GM12878 (cell line): Measurements from ENCODE around the gene DCBLD1. TPM values are rescaled to one million over a fixed set of nuclear protein-coding genes. Genes with fewer than 3 reads are reported as not detected.

Experiments
- ATAC-seq: fragments of 200-7000 bp; cut with Tn5 transposase; 3 replicates; pipeline ENCODE4 v1.9.1; 2020; ENCODE audit warnings: mild to moderate bottlenecking, moderate library complexity
- BruUV-seq: library from RNA; stranded (reverse); fragments of 400-500 nt; replicated peaks from 2 replicates; lab custom pipeline; 2021; lab: Mats Ljungman, UMichigan
- CTCF ChIA-PET: fragments of 300-600 bp; sonication (Branson Sonifier 250); formaldehyde crosslinking; extraction: SDS; loops from one replicate; lab custom pipeline; 2021; ENCODE audit warnings: inconsistent platforms; lab: Yijun Ruan, JAX
- POLR2A ChIA-PET: fragments of 350-600 bp; formaldehyde crosslinking; extraction: SDS; loops from one replicate; lab custom pipeline; 2021; ENCODE audit warnings: inconsistent platforms; lab: Charles Lee
- RAD21 ChIA-PET: fragments of 300-600 bp; sonication (Branson Sonifier 250); formaldehyde crosslinking; loops from one replicate; lab custom pipeline; 2023; ENCODE audit warnings: antibody characterized with exemption; ENCODE audit not compliant: unreplicated experiment; lab: Charles Lee
- SMC1A ChIA-PET: fragments of 300-600 bp; sonication (Branson Sonifier 250); formaldehyde crosslinking; loops from one replicate; lab custom pipeline; 2023; ENCODE audit not compliant: unreplicated experiment, uncharacterized antibody; lab: Charles Lee
- DNase-seq: peaks from one replicate; pipeline ENCODE4 v3.0.0-alpha.2; 2011; ENCODE audit warnings: low read depth, low spot score
- FAIRE-seq: peaks from 3 replicates; lab custom pipeline; 2011; peaks lifted over from hg19 to GRCh38; lab: Jason Lieb, UNC
- H2AFZ ChIP-seq: 2 replicates; pipeline ENCODE4 v1.6.0; 2011; ENCODE audit warnings: low read depth, low read length, control low read depth; ENCODE audit not compliant: control insufficient read depth
- H3K27ac ChIP-seq: 2 replicates; pipeline ENCODE4 v1.5.1; 2011; ENCODE audit warnings: control low read depth; ENCODE audit not compliant: control insufficient read depth, insufficient read depth
- H3K27me3 ChIP-seq, 2 experiments: replicated peaks in 1 of 2; 2 replicates each; pipeline versions ENCODE4 v1.6.0 to v1.6.1; 2011; ENCODE audit warnings: low read length in 1 of 2; ENCODE audit not compliant: control insufficient read depth in 2 of 2, insufficient read depth in 2 of 2
- H3K36me3 ChIP-seq, 2 experiments: 2 replicates each; pipeline ENCODE4 v1.5.1; 2011; ENCODE audit warnings: low read length in 1 of 2; ENCODE audit not compliant: control insufficient read depth in 2 of 2, insufficient read depth in 2 of 2
- H3K4me1 ChIP-seq: 2 replicates; pipeline ENCODE4 v1.6.1; 2011; ENCODE audit warnings: mild to moderate bottlenecking, low read length, moderate library complexity, mixed read lengths; ENCODE audit not compliant: control insufficient read depth, insufficient read depth
- H3K4me2 ChIP-seq: 2 replicates; pipeline ENCODE4 v1.6.0; 2011; ENCODE audit warnings: control low read depth; ENCODE audit not compliant: control insufficient read depth, insufficient read depth
- H3K4me3 ChIP-seq: fragments of 200-600 bp; sonication (generic); 2 replicates; pipeline ENCODE4 v1.5.1; 2016
- H3K79me2 ChIP-seq: 2 replicates; pipeline ENCODE4 v1.6.0; 2011; ENCODE audit warnings: low read length; ENCODE audit not compliant: control insufficient read depth, insufficient read depth
- H3K9ac ChIP-seq: 2 replicates; pipeline ENCODE4 v1.8.0; 2011; ENCODE audit warnings: low read length, control low read depth, mixed read lengths; ENCODE audit not compliant: control insufficient read depth, insufficient read depth
- H3K9me3 ChIP-seq: replicated peaks from 3 replicates; pipeline ENCODE4 v1.5.1; 2011; ENCODE audit warnings: mild to moderate bottlenecking, low read length; ENCODE audit not compliant: control insufficient read depth, insufficient read depth
- H4K20me1 ChIP-seq: 2 replicates; pipeline ENCODE4 v1.6.0; 2011; ENCODE audit not compliant: control insufficient read depth, insufficient read depth
- BACH1 ChIP-seq: fragments of 450-650 bp; IDR thresholded peaks from 2 replicates; pipeline ENCODE4 v1.6.1; 2017; ENCODE audit warnings: mild to moderate bottlenecking, borderline replicate concordance
- PAX8 ChIP-seq: fragments of 450-650 bp; IDR thresholded peaks from 2 replicates; pipeline ENCODE4 v1.6.1; 2017; ENCODE audit warnings: mild to moderate bottlenecking, moderate library complexity
- POLR2AphosphoS5 ChIP-seq: IDR thresholded peaks from 2 replicates; pipeline ENCODE4 v1.6.1; 2011; ENCODE audit warnings: mild to moderate bottlenecking, low read length, inconsistent platforms
- RAD51 ChIP-seq: fragments of 450-650 bp; IDR thresholded peaks from 2 replicates; pipeline ENCODE4 v1.6.1; 2016; ENCODE audit warnings: moderate library complexity, mild to moderate bottlenecking, inconsistent platforms
- SREBF1 ChIP-seq: IDR thresholded peaks from 2 replicates; pipeline ENCODE4 v1.6.1; 2012; ENCODE audit warnings: mild to moderate bottlenecking, low read length
- STAT1 ChIP-seq: fragments of 450-650 bp; conservative IDR thresholded peaks from 2 replicates; pipeline ENCODE4 v1.6.1; 2014; ENCODE audit warnings: antibody characterized with exemption, mild to moderate bottlenecking
- TAF1 ChIP-seq: IDR thresholded peaks from 2 replicates; pipeline ENCODE4 v1.6.1; 2011; ENCODE audit warnings: mild to moderate bottlenecking, low read depth, low read length, borderline replicate concordance
- YBX1 ChIP-seq: fragments of 450-650 bp; IDR thresholded peaks from 2 replicates; pipeline ENCODE4 v1.6.1; 2016; ENCODE audit warnings: antibody characterized with exemption
- ZNF687 ChIP-seq: fragments of 450-650 bp; IDR thresholded peaks from 2 replicates; pipeline ENCODE4 v1.6.1; 2017; ENCODE audit warnings: mild to moderate bottlenecking, moderate library complexity
- ZZZ3 ChIP-seq: IDR thresholded peaks from 2 replicates; pipeline ENCODE4 v1.6.1; 2011; ENCODE audit warnings: low read depth; ENCODE audit not compliant: control insufficient read depth, insufficient read length
- WGBS: methylation state at CpG from one replicate; pipeline ENCODE4 v1.1.6; 2016; ENCODE audit warnings: low lambda C conversion rate; ENCODE audit not compliant: insufficient replicate concordance, insufficient coverage; ENCODE audit errors: missing lambda C conversion rate; 5-methylcytosine and 5-hydroxymethylcytosine counted together
- in situ Hi-C: fragments of 300-500 bp; cut with MboI; formaldehyde crosslinking; loops from 9 replicates; pipeline ENCODE4 v1.14.3; 2018; ENCODE audit warnings: mixed read lengths
- intact Hi-C: fragments of 100-400 bp; cut with micrococcal nuclease; formaldehyde crosslinking; loops from one replicate; pipeline ENCODE4 v1.14.2; 2022; ENCODE audit not compliant: unreplicated experiment
- polyA plus RNA-seq, 11 experiments: library from polyadenylated mRNA; depleted of rRNA in 4 of 11; unstranded in 6 of 11; stranded (reverse) in 5 of 11; fragments of >200 nt; fragmentation: Nextera tagmentation in 4 of 11; fragmentation: Illumina TruSeq in 1 of 11; extraction: Ambion mirVana in 4 of 11; extraction: Trizol in 1 of 11; gene quantifications; 1 replicate in 1 of 11; 2 replicates in 10 of 11; pipeline versions ENCODE4 v1.2.1 to v1.2.3, GENCODE V29; 2011 to 2016; ENCODE audit warnings: inconsistent platforms in 2 of 11, missing spikeins in 2 of 11, low read depth in 1 of 11
- total RNA-seq, 4 experiments: library from RNA; depleted of rRNA in 3 of 4; stranded (reverse); fragments of >200 nt in 3 of 4; fragmentation: Illumina TruSeq in 1 of 4; extraction: Trizol in 1 of 4; gene quantifications; 2 replicates each; pipeline versions ENCODE4 v1.2.1 to v1.2.3, GENCODE V29; 2013 to 2021
- TF ChIP-seq, protein P1 (sequence below): fragments of 450-650 bp; IDR thresholded peaks from 2 replicates; pipeline ENCODE4 v1.6.1; 2017; ENCODE audit warnings: borderline replicate concordance

The DCBLD1 gene
- total and polyA plus RNA-seq, 10 of the 15 experiments (the other 5 are each of a cell fraction or from before 2014, with no cell fraction given), result 0.92 to 9.2 (median 8.3) TPM

GRCh38 chr6:117557951-117558350, 75.5 kb downstream of the DCBLD1 start:
- no peaks in the 10 kb centered on the region for H3K4me1 ChIP-seq
- peaks cover 1 to 5% of the 10 kb centered on the region in 2 experiments; a peak in 2 of 4 replicates for H3K36me3 ChIP-seq
- in situ Hi-C loops, result loop anchor here (10.0 kb wide), 1 partner anchor 203 kb away; no protein-coding TSS in a partner anchor
- no peaks in the 10 kb centered on the region for H3K79me2 ChIP-seq
- no peaks in the 10 kb centered on the region for H3K9me3 ChIP-seq
- TF ChIP-seq PAX8 (no peak), BACH1 (no peak), STAT1 (no peak), YBX1 (no peak), ZNF687 (no peak), SREBF1 (no peak), RAD51 (no peak), ZZZ3 (no peak), POLR2AphosphoS5 (no peak), TAF1 (no peak)
- TF ChIP-seq, protein P1, sequence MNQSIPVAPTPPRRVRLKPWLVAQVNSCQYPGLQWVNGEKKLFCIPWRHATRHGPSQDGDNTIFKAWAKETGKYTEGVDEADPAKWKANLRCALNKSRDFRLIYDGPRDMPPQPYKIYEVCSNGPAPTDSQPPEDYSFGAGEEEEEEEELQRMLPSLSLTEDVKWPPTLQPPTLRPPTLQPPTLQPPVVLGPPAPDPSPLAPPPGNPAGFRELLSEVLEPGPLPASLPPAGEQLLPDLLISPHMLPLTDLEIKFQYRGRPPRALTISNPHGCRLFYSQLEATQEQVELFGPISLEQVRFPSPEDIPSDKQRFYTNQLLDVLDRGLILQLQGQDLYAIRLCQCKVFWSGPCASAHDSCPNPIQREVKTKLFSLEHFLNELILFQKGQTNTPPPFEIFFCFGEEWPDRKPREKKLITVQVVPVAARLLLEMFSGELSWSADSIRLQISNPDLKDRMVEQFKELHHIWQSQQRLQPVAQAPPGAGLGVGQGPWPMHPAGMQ, result no peak
- no TSS peak for BruUV-seq
- H3K27me3 ChIP-seq, result no peaks in the 10 kb centered on the region
- CTCF ChIA-PET, result interaction anchor here (1.0 to 14.8 kb wide), 8 partner anchors 9 to 132 kb away, joined by 3 to 223 read pairs (median 10); partner anchors contain the start of genes DCBLD1, GOPC and ROS1
- DNase-seq, result no peak
- no peak overlapping the region for H3K4me2 ChIP-seq
- H2AFZ ChIP-seq, result no peak overlapping the region
- no peak overlapping the region for H3K4me3 ChIP-seq
- WGBS, result 36% methylated on average over 3 of the region's 3 CpGs
- H4K20me1 ChIP-seq, result no peaks in the 10 kb centered on the region
- intact Hi-C loops, result loop anchor here (5.0 to 10.0 kb wide), 2 partner anchors 211 to 277 kb away; no protein-coding TSS in a partner anchor
- RAD21 ChIA-PET, result interaction anchor here (0.8 to 5.1 kb wide), 4 partner anchors 45 to 107 kb away, joined by 3 to 47 read pairs (median 5); partner anchors contain the start of gene GOPC
- H3K27ac ChIP-seq, result no peak overlapping the region
- no peak for FAIRE-seq
- no peak for ATAC-seq
- SMC1A ChIA-PET, result interaction anchor here (0.7 to 5.3 kb wide), 3 partner anchors 81 to 108 kb away, joined by 3 to 52 read pairs (median 19); no protein-coding TSS in a partner anchor
- POLR2A ChIA-PET, result interaction anchor here (0.7 to 1.8 kb wide), 2 partner anchors 46 to 60 kb away, joined by 3 to 4 read pairs; no protein-coding TSS in a partner anchor
- no peak overlapping the region for H3K9ac ChIP-seq
